ENCODE measurements around the gene DCTN3.

The DCTN3 gene
- long read RNA-seq, transcript DCTN3-201 (7 exons, 808 nt) = major isoform, 40 of 49 reads
- long read RNA-seq, partial matches to known transcripts = 0 of 49 reads
- long read RNA-seq, other reads (novel, unspliced or antisense) = 8 of 49 reads

DNA sequence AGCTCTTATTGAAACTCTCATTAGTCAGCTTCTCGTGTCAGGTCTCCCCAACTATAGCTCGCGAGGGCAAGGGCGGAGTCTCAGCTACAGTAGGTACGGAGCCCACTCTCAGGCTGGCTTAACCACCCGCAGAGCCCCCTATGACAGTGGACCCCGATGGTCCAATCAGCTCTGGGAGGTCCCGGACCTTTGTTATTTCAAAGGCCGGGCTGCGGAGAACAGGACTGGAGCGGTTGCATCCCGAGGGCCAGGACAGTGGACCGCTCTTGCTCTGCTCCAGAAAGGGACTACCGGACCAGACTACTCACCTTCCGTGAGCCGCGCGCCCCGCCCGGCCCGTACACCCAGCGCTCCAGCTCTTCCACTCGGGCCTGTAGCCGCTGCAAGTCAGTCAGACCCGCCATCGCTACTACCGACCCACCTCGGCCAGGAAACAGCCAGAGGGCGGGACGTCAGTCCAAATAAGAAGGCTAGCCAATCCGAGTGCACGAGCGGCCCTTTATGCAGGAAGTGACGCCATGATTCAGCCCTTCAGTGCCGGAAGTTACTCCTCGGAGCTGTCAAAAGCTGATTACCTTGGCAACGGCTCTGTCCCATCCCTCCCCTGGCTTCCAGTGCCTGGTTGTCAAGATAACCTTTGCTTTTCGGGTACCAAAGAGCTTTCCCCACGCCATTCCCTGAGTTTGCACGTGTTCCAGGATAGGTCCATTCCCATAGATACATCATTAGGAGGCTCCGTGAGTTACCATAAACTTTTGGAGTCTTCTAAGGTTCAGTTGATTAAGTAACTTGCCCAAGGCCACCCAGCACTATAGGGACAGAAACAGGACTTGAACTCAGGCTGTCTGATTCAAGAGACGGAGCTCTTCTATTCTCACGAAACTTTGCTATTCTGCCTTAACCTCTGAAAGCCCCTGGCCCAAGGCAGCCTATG, at the start of gene DCTN3:
DCTN3 (minus strand) TSS at position 435 of the 934 bp plus-strand sequence; CDS start at position 404, 31 bp downstream.
- H3K27ac ChIP-seq (replicated peaks) = peak within 1 kb of the TSS; percentile 55
- peak; percentile 85 to 96 for DNase-seq (ENCODE audit: low read depth in 1 of 2, low spot score in 1 of 2)

DNA sequence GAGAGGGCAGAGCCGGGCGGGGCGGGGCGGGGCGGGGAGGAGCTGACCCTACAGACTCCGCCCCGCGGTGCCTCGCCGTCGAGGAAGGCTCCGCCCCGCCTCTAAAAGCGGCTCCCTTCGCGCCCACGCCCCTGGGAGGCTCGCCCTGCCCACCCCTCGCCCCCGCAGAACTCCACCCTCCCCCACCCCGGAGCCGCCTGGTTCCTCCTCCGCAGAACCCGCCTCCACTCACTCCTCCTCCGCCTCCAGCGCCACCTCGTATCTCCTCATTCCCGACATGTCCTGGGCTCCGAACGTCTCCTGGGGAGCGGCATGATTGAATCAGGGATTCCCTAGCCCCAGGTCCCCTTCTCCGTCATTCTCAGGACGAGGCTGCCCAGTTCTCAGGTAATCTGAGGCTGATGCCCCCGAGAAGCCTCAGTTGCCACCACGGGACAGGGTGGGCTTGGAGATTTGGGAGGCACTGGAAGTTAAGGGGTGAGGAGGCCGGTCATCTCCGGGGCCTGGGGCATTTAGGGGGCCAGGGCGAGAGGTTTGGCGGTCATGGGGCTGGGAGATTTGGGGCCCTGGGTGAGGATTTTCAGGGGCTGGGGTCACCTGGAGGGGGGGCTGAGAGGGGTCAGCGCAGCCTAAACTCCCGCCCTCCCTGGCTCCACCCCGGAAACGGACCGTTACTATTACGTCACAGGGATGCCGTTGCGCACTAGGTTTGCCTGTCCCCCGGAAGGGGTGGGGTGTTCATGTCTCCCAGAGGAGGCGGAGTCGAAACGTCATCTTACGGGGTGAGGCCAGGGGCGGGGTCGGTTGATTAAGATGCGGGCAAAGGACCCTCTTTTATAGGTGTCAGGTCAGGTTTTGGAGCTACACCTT, 45.3 kb upstream of the DCTN3 start:
- TF ChIP-seq SPI1 (IDR thresholded peaks at IDR 0.05; ENCODE audit: borderline replicate concordance, low read depth) = no peak
- TF ChIP-seq, protein P1, sequence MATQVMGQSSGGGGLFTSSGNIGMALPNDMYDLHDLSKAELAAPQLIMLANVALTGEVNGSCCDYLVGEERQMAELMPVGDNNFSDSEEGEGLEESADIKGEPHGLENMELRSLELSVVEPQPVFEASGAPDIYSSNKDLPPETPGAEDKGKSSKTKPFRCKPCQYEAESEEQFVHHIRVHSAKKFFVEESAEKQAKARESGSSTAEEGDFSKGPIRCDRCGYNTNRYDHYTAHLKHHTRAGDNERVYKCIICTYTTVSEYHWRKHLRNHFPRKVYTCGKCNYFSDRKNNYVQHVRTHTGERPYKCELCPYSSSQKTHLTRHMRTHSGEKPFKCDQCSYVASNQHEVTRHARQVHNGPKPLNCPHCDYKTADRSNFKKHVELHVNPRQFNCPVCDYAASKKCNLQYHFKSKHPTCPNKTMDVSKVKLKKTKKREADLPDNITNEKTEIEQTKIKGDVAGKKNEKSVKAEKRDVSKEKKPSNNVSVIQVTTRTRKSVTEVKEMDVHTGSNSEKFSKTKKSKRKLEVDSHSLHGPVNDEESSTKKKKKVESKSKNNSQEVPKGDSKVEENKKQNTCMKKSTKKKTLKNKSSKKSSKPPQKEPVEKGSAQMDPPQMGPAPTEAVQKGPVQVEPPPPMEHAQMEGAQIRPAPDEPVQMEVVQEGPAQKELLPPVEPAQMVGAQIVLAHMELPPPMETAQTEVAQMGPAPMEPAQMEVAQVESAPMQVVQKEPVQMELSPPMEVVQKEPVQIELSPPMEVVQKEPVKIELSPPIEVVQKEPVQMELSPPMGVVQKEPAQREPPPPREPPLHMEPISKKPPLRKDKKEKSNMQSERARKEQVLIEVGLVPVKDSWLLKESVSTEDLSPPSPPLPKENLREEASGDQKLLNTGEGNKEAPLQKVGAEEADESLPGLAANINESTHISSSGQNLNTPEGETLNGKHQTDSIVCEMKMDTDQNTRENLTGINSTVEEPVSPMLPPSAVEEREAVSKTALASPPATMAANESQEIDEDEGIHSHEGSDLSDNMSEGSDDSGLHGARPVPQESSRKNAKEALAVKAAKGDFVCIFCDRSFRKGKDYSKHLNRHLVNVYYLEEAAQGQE (IDR thresholded peaks at IDR 0.05; ENCODE audit: insufficient replicate concordance, low read depth) = peak; percentile 26
- peak; percentile 76 for TF ChIP-seq GABPA (IDR thresholded peaks at IDR 0.05; ENCODE audit: low read depth)
- TF ChIP-seq, protein P2, sequence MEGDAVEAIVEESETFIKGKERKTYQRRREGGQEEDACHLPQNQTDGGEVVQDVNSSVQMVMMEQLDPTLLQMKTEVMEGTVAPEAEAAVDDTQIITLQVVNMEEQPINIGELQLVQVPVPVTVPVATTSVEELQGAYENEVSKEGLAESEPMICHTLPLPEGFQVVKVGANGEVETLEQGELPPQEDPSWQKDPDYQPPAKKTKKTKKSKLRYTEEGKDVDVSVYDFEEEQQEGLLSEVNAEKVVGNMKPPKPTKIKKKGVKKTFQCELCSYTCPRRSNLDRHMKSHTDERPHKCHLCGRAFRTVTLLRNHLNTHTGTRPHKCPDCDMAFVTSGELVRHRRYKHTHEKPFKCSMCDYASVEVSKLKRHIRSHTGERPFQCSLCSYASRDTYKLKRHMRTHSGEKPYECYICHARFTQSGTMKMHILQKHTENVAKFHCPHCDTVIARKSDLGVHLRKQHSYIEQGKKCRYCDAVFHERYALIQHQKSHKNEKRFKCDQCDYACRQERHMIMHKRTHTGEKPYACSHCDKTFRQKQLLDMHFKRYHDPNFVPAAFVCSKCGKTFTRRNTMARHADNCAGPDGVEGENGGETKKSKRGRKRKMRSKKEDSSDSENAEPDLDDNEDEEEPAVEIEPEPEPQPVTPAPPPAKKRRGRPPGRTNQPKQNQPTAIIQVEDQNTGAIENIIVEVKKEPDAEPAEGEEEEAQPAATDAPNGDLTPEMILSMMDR (IDR thresholded peaks at IDR 0.05; ENCODE audit: insufficient read depth, low read length) = no peak
- TF ChIP-seq POLR2AphosphoS5 (IDR thresholded peaks at IDR 0.05; ENCODE audit: low read depth) = peak; percentile 88
- peak overlapping the region; percentile 47 for H3K4me3 ChIP-seq (replicated peaks; ENCODE audit: insufficient read depth, low read length)
- DNase-seq (ENCODE audit: low read depth in 1 of 2, low spot score in 1 of 2) = peak; percentile 80 to 93
- peak overlapping the region; percentile 92 for H3K27ac ChIP-seq (replicated peaks)
- H3K27me3 ChIP-seq (ENCODE audit: insufficient read depth, poor library complexity, severe bottlenecking) = no peaks in the 10 kb centered on the region

More for the DNA sequence above, at the start of gene DCTN3:
- Histone ChIP-seq H3K4me3 (replicated peaks; ENCODE audit: insufficient read depth, low read length) (peak within 1 kb of the TSS; percentile 94), H3K27me3 (ENCODE audit: insufficient read depth, poor library complexity, severe bottlenecking) (peaks cover 29% of the 10 kb centered on the region)
- TF ChIP-seq, protein P1 (IDR thresholded peaks at IDR 0.05; ENCODE audit: insufficient replicate concordance, low read depth) = no peak
- peak; percentile 90 for TF ChIP-seq GABPA (IDR thresholded peaks at IDR 0.05; ENCODE audit: low read depth)
- TF ChIP-seq POLR2AphosphoS5 (IDR thresholded peaks at IDR 0.05; ENCODE audit: low read depth) = peak; percentile 74; the same call in 1 of the 2 replicates
- TF ChIP-seq SPI1 (IDR thresholded peaks at IDR 0.05; ENCODE audit: borderline replicate concordance, low read depth) = no peak

DNA sequence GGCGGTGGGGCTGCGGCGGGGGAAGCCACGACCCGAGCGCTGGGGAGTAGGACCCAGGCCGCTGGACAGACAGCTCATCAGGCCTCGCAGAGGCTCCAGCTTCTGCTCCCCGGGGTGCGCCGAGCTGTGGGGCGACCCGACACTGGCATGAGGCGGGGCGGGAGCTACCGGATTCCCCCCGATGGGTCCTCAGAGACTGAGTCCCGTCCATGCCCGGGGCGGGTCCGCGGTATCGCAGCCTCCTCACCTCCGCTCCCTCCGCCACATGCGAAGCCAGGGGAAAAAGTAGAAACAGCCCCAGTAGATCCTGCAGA, 44.7 kb upstream of the DCTN3 start:
- H3K4me3 ChIP-seq (replicated peaks; ENCODE audit: insufficient read depth, low read length) = peak overlapping the region; percentile 47
- H3K27ac ChIP-seq (replicated peaks) = peak overlapping the region; percentile 61
- peak in 1 of 2 experiments; percentile 9 for DNase-seq (ENCODE audit: low read depth in 1 of 2, low spot score in 1 of 2)

More for the DNA sequence above, 44.7 kb upstream of the DCTN3 start:
- TF ChIP-seq GABPA (IDR thresholded peaks at IDR 0.05; ENCODE audit: low read depth) (no peak), POLR2AphosphoS5 (IDR thresholded peaks at IDR 0.05; ENCODE audit: low read depth) (no peak), SPI1 (IDR thresholded peaks at IDR 0.05; ENCODE audit: borderline replicate concordance, low read depth) (no peak)
- TF ChIP-seq, protein P1 (IDR thresholded peaks at IDR 0.05; ENCODE audit: insufficient replicate concordance, low read depth) = no peak
- TF ChIP-seq, protein P2 (IDR thresholded peaks at IDR 0.05; ENCODE audit: insufficient read depth, low read length) = no peak
- H3K27me3 ChIP-seq (ENCODE audit: insufficient read depth, poor library complexity, severe bottlenecking) = no peaks in the 10 kb centered on the region

All from HL-60 (cell line).